NB4 (cell line): ENCODE data around the gene ERCC2.
"Not testable (repeated sequence)": the region's sequence is repeated elsewhere in the genome, so short reads cannot be mapped to it uniquely, and the experiment has no call there.

Source experiments
- DNase-seq: peaks from one replicate; pipeline ENCODE4 v3.0.0; 2010; ENCODE audit warnings: low read depth
- H3K4me3 ChIP-seq: one replicate; pipeline ENCODE4 v1.5.1; 2011; ENCODE audit warnings: mild to moderate bottlenecking, low read depth, low read length, moderate library complexity
- CTCF ChIP-seq: IDR thresholded peaks from one replicate; pipeline ENCODE4 v1.5.1; 2012; ENCODE audit warnings: low read depth, low read length
- MAX ChIP-seq: IDR thresholded peaks from 2 replicates; pipeline ENCODE4 v1.6.1; 2011; ENCODE audit warnings: low read depth, low read length
- MYC ChIP-seq: IDR thresholded peaks from 2 replicates; pipeline ENCODE4 v1.6.1; 2011; ENCODE audit warnings: low read depth, low read length
- POLR2A ChIP-seq: IDR thresholded peaks from 2 replicates; pipeline ENCODE4 v1.6.1; 2011; ENCODE audit warnings: mild to moderate bottlenecking; ENCODE audit not compliant: insufficient read length; ENCODE audit errors: extremely low read depth

ERCC2 gene

GRCh38 chr19:45370410-45371204 is at the start of gene ERCC2:
ERCC2 (minus strand) TSS chr19:45370573; CDS start chr19:45370540, 33 bp downstream.
- DNase-seq = peak; percentile 95
- H3K4me3 ChIP-seq = peak within 1 kb of the TSS; percentile 64
- TF ChIP-seq MAX (no peak), POLR2A (peak; percentile 61)

- TF ChIP-seq MAX = no peak
- TF ChIP-seq POLR2A = no peak
- DNase-seq = no peak
- no peak overlapping the region for H3K4me3 ChIP-seq
These were observed 49.5 kb upstream of the ERCC2 start for GRCh38 chr19:45419895-45420294.

GRCh38 chr19:45419396-45419795 is 49.0 kb upstream of the ERCC2 start:
- DNase-seq = peak; percentile 81
- no peak overlapping the region for H3K4me3 ChIP-seq

GRCh38 chr19:45418802-45419201 is 48.4 kb upstream of the ERCC2 start:
- H3K4me3 ChIP-seq = no peak overlapping the region
- TF ChIP-seq POLR2A = no peak
- TF ChIP-seq MYC = no peak
- no peak for TF ChIP-seq MAX
- TF ChIP-seq CTCF = no peak
- peak; percentile 70 for DNase-seq

More at GRCh38 chr19:45419396-45419795, 49.0 kb upstream of the ERCC2 start:
- TF ChIP-seq MYC (no peak), POLR2A (no peak), MAX (no peak), CTCF (no peak)

- TF ChIP-seq CTCF = no peak
- no peak for TF ChIP-seq MYC
- no peak for TF ChIP-seq POLR2A
- TF ChIP-seq MAX = no peak
- DNase-seq = no peak
- H3K4me3 ChIP-seq = no peak overlapping the region
These were observed 46.8 kb upstream of the ERCC2 start for GRCh38 chr19:45417151-45417550.

- no peak for DNase-seq
- H3K4me3 ChIP-seq = no peak overlapping the region
- TF ChIP-seq MYC (no peak), MAX (no peak), POLR2A (no peak), CTCF (no peak)
These were observed 44.1 kb upstream of the ERCC2 start for GRCh38 chr19:45414468-45414867.

GRCh38 chr19:45413497-45413896 is 43.1 kb upstream of the ERCC2 start:
- no peak overlapping the region for H3K4me3 ChIP-seq
- no peak for TF ChIP-seq CTCF
- TF ChIP-seq MAX = no peak
- TF ChIP-seq MYC = no peak
- no peak for TF ChIP-seq POLR2A
- no peak for DNase-seq

- not testable (repeated sequence) for DNase-seq, H3K4me3 ChIP-seq
These were observed 40.0 kb upstream of the ERCC2 start for GRCh38 chr19:45410330-45410729.
